Body of pancreas (tissue), 4 donors: ENCODE measurements around the gene ISG20L2. TPM values are rescaled to one million over a fixed set of nuclear protein-coding genes. Genes with fewer than 3 reads are reported as not detected.

Experiments used
- ATAC-seq: fragments of 150-250 bp; one replicate; pipeline ENCODE4 v1.9.1; 2016
- DNase-seq, 4 donors: peaks; one replicate each; pipeline ENCODE4 v3.0.0-alpha.2; 2019
- H3K27ac ChIP-seq, 4 donors: fragments of 200-600 bp; sonication (generic); 1 replicate in 3 of 4; 2 replicates in 1 of 4; pipeline versions ENCODE4 v1.5.1 to v1.6.1; 2016 to 2019; ENCODE audit warnings: mild to moderate bottlenecking in 1 of 4, mixed read lengths in 1 of 4, moderate library complexity in 1 of 4
- H3K27me3 ChIP-seq, 2 donors: fragments of 200-600 bp; sonication (generic); one replicate each; pipeline ENCODE4 v1.6.0; 2016; ENCODE audit warnings: mild to moderate bottlenecking in 1 of 2
- H3K36me3 ChIP-seq, 2 donors: fragments of 200-600 bp; sonication (generic); replicated peaks in 1 of 2; 2 replicates each; pipeline ENCODE4 v1.5.1; 2016; ENCODE audit warnings: low read depth in 2 of 2; ENCODE audit not compliant: insufficient read depth in 1 of 2
- H3K4me1 ChIP-seq: fragments of 200-600 bp; sonication (generic); one replicate; pipeline ENCODE4 v1.6.0; 2016
- H3K4me3 ChIP-seq, 2 donors: fragments of 200-600 bp; sonication (generic); 1 replicate in 1 of 2; 2 replicates in 1 of 2; pipeline ENCODE4 v1.5.1; 2016 to 2019
- H3K9me3 ChIP-seq, 3 donors: fragments of 200-600 bp; sonication (generic); 1 replicate in 2 of 3; 2 replicates in 1 of 3; pipeline ENCODE4 v1.5.1; 2016
- CTCF ChIP-seq, 7 experiments: fragments of 450-650 bp in 4 of 7; fragments of 200-600 bp in 3 of 7; sonication (generic) in 3 of 7; IDR thresholded peaks; one replicate each; pipeline ENCODE4 v1.5.1; 2016 to 2019; ENCODE audit warnings: antibody characterized with exemption in 7 of 7
- POLR2A ChIP-seq, 3 donors: fragments of 450-650 bp; IDR thresholded peaks; one replicate each; pipeline ENCODE4 v1.6.1; 2016; ENCODE audit warnings: antibody characterized with exemption in 3 of 3, mild to moderate bottlenecking in 2 of 3
- WGBS, 2 donors: methylation state at CpG; one replicate each; pipeline ENCODE4 v1.1.5; 2017; 5-methylcytosine and 5-hydroxymethylcytosine counted together
- intact Hi-C: fragments of 100-400 bp; cut with DNase I; formaldehyde crosslinking; loops from one replicate; pipeline ENCODE4 v1.15.1; 2023
- total RNA-seq, 2 donors: library from RNA; depleted of rRNA; stranded (reverse); fragments of >200 nt; gene quantifications; one replicate each; pipeline ENCODE4 v1.1.0, GENCODE V29; 2016

ISG20L2 gene
- total RNA-seq, 2 donors from 2014 or later = 11.9 to 14.3 TPM

- peaks cover 17% of the 10 kb centered on the region for H3K4me1 ChIP-seq
- H3K9me3 ChIP-seq = no peaks in the 10 kb centered on the region
- DNase-seq = no peak
- H3K4me3 ChIP-seq = no peak overlapping the region
- H3K27me3 ChIP-seq = no peaks in the 10 kb centered on the region
- no peak for ATAC-seq
- TF ChIP-seq POLR2A (IDR thresholded peaks at IDR 0.05) = no peak
- no peak for TF ChIP-seq CTCF (IDR thresholded peaks at IDR 0.05)
- peaks cover 0 to 11% of the 10 kb centered on the region in 2 donors for H3K36me3 ChIP-seq
- H3K27ac ChIP-seq = no peak overlapping the region
- WGBS, 2 donors = 62 to 73% methylated on average over 2 of the region's 2 CpGs
- intact Hi-C loops = no loop called here
Observed at GRCh38 chr1:156738916-156739315, 10.3 kb upstream of the ISG20L2 start.

GRCh38 chr1:156738407-156738806 is 9.8 kb upstream of the ISG20L2 start:
- H3K27me3 ChIP-seq = no peaks in the 10 kb centered on the region
- peaks cover 0 to 13% of the 10 kb centered on the region in 2 donors for H3K36me3 ChIP-seq
- H3K27ac ChIP-seq = no peak overlapping the region
- ATAC-seq (no peak), DNase-seq (no peak)
- TF ChIP-seq POLR2A (IDR thresholded peaks at IDR 0.05) = no peak
- TF ChIP-seq CTCF (IDR thresholded peaks at IDR 0.05) = no peak
- H3K9me3 ChIP-seq = no peaks in the 10 kb centered on the region
- peaks cover 17% of the 10 kb centered on the region for H3K4me1 ChIP-seq
- no peak overlapping the region for H3K4me3 ChIP-seq
- 81 to 90% methylated on average over 10 of the region's 10 CpGs for WGBS, 2 donors
- intact Hi-C loops = no loop called here

GRCh38 chr1:156733989-156734584 is 5.5 kb upstream of the ISG20L2 start:
- intact Hi-C loops = no loop called here
- DNase-seq (no peak), ATAC-seq (no peak)
- Histone ChIP-seq H3K27me3 (no peaks in the 10 kb centered on the region), H3K27ac (no peak overlapping the region), H3K4me3 (no peak overlapping the region), H3K36me3 (peaks cover 0 to 6% of the 10 kb centered on the region in 2 donors), H3K4me1 (peaks cover 12% of the 10 kb centered on the region), H3K9me3 (no peaks in the 10 kb centered on the region)
- WGBS, 2 donors = 92 to 94% methylated on average over 19 to 20 of the region's 20 CpGs
- TF ChIP-seq CTCF (IDR thresholded peaks at IDR 0.05) = no peak
- no peak for TF ChIP-seq POLR2A (IDR thresholded peaks at IDR 0.05)

GRCh38 chr1:156727926-156728598 is 504 bp downstream of the ISG20L2 start, which contains the start of gene METTL25B:
METTL25B (plus strand) TSS chr1:156728469; CDS start chr1:156729105, 636 bp downstream.
- Histone ChIP-seq H3K27ac (peak within 1 kb of the TSS; percentile 93 to 97 (median 96)), H3K36me3 (peaks cover 0 to 6% of the 10 kb centered on the region in 2 donors), H3K9me3 (no peaks in the 10 kb centered on the region), H3K4me3 (peak within 1 kb of the TSS; percentile 46 to 85), H3K4me1 (peaks cover 50% of the 10 kb centered on the region), H3K27me3 (no peaks in the 10 kb centered on the region)
- ATAC-seq (peak; percentile 82), DNase-seq (peak; percentile 82 to 85 (median 84))
- WGBS, 2 donors = 0% methylated on average over 7 to 36 of the region's 46 CpGs
- intact Hi-C loops = no loop called here
- TF ChIP-seq POLR2A (IDR thresholded peaks at IDR 0.05) (peak; percentile 21 to 78 (median 77)), CTCF (IDR thresholded peaks at IDR 0.05) (no peak)
